Testis (tissue), 2 donors: Measurements from ENCODE around the gene LTB4R.

Source experiments
- CTCF ChIP-seq, 3 experiments: fragments of 450-650 bp in 2 of 3; fragments of 200-600 bp in 1 of 3; sonication (generic) in 1 of 3; IDR thresholded peaks; one replicate each; pipeline ENCODE4 v1.5.1; 2016 to 2019; ENCODE audit warnings: antibody characterized with exemption in 3 of 3, mild to moderate bottlenecking in 2 of 3, moderate library complexity in 1 of 3
- POLR2A ChIP-seq: fragments of 450-650 bp; IDR thresholded peaks from one replicate; pipeline ENCODE4 v1.6.1; 2017; ENCODE audit warnings: antibody characterized with exemption, mild to moderate bottlenecking, moderate library complexity

GRCh38 chr14:24363401-24363800 is 52.1 kb downstream of the LTB4R start:
- no peak for TF ChIP-seq CTCF (IDR thresholded peaks at IDR 0.05)
- no peak for TF ChIP-seq POLR2A
